ENCODE data around the gene SLC25A19. TPM values are rescaled to one million over a fixed set of nuclear protein-coding genes. Genes with fewer than 3 reads are reported as not detected.
"Not testable (repeated sequence)": the region's sequence is repeated elsewhere in the genome, so short reads cannot be mapped to it uniquely, and the experiment has no call there.

The SLC25A19 gene
- total RNA-seq, 2 donors from 2014 or later: 8.8 to 10.2 TPM

DNA sequence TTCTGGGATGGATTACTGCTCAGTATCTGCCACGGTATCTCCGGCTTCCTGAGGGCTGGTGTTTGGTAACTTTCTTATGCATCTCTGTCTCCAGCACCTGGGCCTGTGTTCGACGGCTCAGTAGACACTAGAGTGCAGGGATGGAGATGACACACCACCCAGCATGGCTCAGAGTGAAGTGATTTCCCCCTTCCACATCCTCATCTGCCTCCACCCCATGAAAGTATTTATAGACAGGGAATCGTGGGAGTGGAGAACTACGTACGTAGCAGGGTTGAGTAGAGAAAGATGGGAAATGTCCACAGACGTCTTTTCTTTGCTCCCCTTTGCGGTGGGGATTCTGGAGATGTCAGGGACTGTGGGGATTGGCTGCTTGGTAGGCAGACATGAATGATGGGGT, 11.8 kb upstream of the SLC25A19 start:
- DNase-seq (ENCODE audit: low spot score): no peak
- H3K27ac ChIP-seq: no peak overlapping the region
- H3K4me3 ChIP-seq: no peak overlapping the region
- no peaks in the 10 kb centered on the region for H3K36me3 ChIP-seq
- H3K9me3 ChIP-seq: no peaks in the 10 kb centered on the region
- TF ChIP-seq, protein P1, sequence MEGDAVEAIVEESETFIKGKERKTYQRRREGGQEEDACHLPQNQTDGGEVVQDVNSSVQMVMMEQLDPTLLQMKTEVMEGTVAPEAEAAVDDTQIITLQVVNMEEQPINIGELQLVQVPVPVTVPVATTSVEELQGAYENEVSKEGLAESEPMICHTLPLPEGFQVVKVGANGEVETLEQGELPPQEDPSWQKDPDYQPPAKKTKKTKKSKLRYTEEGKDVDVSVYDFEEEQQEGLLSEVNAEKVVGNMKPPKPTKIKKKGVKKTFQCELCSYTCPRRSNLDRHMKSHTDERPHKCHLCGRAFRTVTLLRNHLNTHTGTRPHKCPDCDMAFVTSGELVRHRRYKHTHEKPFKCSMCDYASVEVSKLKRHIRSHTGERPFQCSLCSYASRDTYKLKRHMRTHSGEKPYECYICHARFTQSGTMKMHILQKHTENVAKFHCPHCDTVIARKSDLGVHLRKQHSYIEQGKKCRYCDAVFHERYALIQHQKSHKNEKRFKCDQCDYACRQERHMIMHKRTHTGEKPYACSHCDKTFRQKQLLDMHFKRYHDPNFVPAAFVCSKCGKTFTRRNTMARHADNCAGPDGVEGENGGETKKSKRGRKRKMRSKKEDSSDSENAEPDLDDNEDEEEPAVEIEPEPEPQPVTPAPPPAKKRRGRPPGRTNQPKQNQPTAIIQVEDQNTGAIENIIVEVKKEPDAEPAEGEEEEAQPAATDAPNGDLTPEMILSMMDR (IDR thresholded peaks at IDR 0.05): no peak
- H3K27me3 ChIP-seq: no peaks in the 10 kb centered on the region
- H3K4me1 ChIP-seq: no peaks in the 10 kb centered on the region

DNA sequence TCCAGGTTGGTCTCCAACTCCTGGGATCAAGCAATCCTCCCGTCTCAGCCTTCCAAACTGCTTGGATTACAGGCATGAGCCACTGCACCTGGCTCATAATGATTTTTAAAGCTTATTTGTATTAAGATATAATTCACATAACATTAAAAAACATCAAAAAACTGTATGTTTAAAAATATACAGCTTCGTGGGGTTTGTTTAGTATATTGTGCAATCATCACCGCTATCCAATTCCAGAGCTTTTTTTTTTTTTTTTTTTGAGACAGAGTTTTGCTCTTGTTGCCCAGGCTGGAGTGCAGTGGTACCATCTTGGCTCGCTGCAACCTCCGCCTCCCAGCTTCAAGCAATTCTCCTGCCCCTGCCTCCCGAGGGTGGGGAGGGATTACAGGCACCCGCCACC, 11.0 kb upstream of the SLC25A19 start:
- Histone ChIP-seq H3K4me3 (no peak overlapping the region), H3K27ac (no peak overlapping the region), H3K9me3 (no peaks in the 10 kb centered on the region), H3K36me3 (no peaks in the 10 kb centered on the region), H3K27me3 (no peaks in the 10 kb centered on the region), H3K4me1 (no peaks in the 10 kb centered on the region)
- no peak for DNase-seq (ENCODE audit: low spot score)
- TF ChIP-seq, protein P1 (IDR thresholded peaks at IDR 0.05): no peak

DNA sequence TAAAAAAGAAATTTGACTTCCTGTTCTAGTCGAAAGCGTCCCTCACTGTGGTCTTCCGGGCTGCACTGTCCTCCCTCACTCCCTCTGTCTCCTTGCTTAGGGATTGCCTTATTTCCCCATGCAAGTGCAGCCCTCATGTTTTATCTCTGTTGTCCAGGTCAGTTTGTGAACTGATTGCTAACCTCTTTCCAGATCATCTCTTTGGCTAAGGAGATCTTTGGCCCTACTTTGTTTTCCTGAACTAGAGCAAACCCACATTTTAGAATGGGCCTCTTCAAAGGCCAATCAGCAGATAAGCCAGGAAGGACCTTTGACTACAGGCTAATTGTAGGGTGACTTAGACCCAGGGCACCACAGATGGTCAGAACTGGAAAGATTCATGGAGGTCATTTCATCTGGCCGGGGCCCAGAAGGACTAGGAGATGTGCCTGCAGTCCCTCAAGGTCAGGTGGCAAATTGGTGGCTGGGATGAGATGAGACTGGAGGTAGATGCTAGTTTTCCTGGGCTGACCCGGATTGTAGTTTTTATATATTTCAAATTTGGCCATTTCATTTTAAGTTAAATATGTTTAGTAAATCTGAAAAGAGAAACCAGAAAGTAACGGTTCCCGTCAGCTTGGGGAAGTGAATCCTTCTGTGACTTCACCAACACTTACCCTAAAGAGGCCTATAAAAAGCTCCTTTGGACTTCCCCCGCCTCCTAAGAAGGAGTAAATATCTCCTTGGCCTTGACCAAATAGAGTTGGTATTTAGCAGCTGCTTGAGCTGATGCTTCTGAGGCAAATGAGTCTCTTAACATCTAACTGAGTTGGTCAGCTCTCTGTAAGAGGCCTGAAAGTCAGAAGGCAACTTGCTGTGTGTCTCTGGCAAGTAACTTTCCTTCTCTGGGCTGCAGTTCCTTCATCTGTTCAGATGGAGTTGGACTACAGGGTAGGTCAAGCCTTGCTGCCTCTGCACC, 6.2 kb upstream of the SLC25A19 start:
- H3K9me3 ChIP-seq: no peaks in the 10 kb centered on the region
- no peaks in the 10 kb centered on the region for H3K36me3 ChIP-seq
- no peaks in the 10 kb centered on the region for H3K4me1 ChIP-seq
- TF ChIP-seq, protein P1 (IDR thresholded peaks at IDR 0.05): no peak
- no peaks in the 10 kb centered on the region for H3K27me3 ChIP-seq
- H3K4me3 ChIP-seq: no peak overlapping the region
- no peak for DNase-seq (ENCODE audit: low spot score)
- H3K27ac ChIP-seq: peak overlapping the region in 1 of 2 donors; percentile 38

DNA sequence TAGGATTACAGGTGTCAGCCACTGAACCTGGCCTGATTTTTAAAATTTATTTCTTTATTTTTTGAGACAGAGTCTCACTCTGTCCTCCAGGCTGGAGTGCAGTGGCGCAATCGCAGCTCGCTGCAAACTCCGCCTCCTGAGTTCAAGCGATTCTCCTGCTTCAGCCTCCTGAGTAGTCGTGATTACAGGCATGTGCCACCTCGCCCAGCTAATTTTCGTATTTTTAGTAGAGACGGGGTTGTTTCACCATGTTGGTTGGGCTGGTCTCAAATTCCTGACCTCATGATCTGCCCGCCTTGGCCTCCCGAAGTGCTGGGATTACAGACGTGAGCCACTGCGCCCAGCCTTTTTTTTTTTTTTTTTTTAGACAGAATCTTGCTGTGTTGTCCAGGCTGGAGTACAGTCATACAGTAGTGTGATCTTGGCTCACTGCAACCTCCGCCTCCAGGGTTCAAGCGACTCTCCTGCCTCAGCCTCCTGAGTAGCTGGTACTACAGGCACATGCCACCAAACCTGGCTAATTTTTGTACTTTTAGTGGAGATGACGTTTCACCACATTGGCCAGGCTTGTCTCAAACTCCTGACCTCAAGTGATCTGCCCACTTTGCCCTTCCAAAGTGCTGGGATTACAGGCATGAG, 3.7 kb upstream of the SLC25A19 start:
- not testable (repeated sequence) for H3K36me3 ChIP-seq; H3K9me3 ChIP-seq; H3K27me3 ChIP-seq; DNase-seq (ENCODE audit: low spot score); H3K4me1 ChIP-seq; H3K4me3 ChIP-seq
- peak overlapping the region in 1 of 2 donors; percentile 22 for H3K27ac ChIP-seq

DNA sequence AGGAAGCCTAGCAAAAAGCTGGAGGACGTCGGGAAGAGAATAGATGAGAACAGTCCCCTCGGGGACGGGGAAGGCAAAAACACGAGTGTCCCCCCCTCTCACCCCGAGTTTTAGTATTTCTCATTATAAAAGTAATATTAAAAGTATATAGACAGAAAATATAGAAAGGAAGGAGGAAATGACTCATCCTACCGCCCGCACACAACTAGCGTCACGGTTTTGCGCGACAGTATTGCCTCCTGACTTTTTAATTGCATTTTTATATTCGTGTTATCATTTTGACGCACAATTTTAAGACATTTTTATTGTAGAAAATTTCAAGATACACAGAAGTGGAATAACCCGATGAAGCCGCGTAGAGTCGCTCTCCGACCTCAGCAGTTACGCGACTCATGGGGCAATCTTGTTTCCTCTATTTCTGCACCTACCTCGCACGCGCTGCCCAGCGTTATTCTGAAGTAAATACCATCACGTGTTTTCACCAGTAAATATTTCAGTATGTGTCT, 652 bp upstream of the SLC25A19 start:
- Histone ChIP-seq H3K4me3 (peak overlapping the region; percentile 48 to 85), H3K9me3 (no peaks in the 10 kb centered on the region), H3K27me3 (no peaks in the 10 kb centered on the region), H3K27ac (peak overlapping the region; percentile 89 to 92), H3K4me1 (peaks cover 0 to 7% of the 10 kb centered on the region in 2 donors), H3K36me3 (peaks cover 14% of the 10 kb centered on the region)
- TF ChIP-seq, protein P1 (IDR thresholded peaks at IDR 0.05): no peak
- DNase-seq (ENCODE audit: low spot score): peak; percentile 80

DNA sequence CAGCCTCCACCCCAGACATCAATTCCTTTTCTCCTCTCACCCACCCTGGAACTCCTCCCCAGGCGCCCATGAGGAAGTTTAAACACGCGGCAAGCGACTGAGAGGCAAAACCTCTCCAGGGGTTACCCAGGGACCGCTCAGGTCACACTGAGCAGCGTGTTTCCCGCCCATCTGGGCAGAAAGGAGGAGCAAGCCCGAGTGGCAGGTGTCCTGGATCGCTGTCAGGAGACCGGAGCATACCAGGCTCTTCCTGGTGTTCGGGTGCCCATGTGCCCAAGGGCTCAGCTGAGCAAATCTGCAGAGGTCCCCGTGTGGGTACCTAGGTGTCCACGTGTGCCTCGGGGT, 491 bp downstream of the SLC25A19 start:
- TF ChIP-seq, protein P1 (IDR thresholded peaks at IDR 0.05): no peak
- Histone ChIP-seq H3K9me3 (no peaks in the 10 kb centered on the region), H3K4me1 (peaks cover 0 to 7% of the 10 kb centered on the region in 2 donors), H3K27ac (peak overlapping the region; percentile 89 to 92), H3K4me3 (peak overlapping the region; percentile 48 to 85), H3K27me3 (no peaks in the 10 kb centered on the region), H3K36me3 (peaks cover 14% of the 10 kb centered on the region)
- DNase-seq (ENCODE audit: low spot score): no peak

Measured in right atrium auricular region (tissue), 2 donors.